ENCODE measurements around the gene ISCA1.

The ISCA1 gene

DNA sequence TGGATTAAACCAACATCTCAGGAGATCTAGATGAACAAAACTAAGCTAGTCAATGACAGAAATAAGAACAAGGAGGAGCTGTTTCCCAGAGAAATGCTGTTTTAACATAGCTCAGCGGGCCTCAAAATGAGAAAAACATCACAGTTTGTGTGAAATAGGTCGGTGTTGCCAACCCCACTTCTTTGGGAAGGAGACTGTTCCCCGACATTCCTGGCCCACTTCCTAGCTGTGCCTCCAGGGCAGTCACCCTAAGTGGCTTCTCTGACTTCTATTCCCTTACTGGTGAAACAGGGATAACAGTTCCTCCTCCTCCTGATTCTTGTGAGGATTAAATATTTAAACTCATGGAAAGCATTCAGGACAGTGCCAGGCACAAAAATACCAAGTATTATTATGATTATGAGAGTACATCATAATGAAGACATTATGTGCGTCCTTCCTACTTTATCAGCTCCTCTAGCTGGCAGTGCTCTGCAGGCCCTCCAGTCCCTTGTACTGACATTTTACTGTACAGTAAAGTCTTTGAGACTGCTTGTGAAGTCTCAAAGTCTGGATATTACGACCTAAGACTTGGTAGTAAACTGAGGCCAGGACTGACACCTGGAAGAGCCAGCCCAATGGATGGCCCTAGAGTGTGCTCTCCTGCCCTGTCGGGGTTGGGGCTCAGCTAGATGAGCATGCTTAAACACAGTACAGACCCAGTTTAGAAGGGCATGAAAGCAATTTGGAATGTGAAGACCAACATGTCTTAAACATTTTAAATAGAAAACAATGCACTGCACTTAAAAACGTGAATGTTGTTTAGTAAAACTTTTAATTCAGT is 7.3 kb downstream of the ISCA1 start:
- TF ChIP-seq, protein P1, sequence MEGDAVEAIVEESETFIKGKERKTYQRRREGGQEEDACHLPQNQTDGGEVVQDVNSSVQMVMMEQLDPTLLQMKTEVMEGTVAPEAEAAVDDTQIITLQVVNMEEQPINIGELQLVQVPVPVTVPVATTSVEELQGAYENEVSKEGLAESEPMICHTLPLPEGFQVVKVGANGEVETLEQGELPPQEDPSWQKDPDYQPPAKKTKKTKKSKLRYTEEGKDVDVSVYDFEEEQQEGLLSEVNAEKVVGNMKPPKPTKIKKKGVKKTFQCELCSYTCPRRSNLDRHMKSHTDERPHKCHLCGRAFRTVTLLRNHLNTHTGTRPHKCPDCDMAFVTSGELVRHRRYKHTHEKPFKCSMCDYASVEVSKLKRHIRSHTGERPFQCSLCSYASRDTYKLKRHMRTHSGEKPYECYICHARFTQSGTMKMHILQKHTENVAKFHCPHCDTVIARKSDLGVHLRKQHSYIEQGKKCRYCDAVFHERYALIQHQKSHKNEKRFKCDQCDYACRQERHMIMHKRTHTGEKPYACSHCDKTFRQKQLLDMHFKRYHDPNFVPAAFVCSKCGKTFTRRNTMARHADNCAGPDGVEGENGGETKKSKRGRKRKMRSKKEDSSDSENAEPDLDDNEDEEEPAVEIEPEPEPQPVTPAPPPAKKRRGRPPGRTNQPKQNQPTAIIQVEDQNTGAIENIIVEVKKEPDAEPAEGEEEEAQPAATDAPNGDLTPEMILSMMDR (IDR thresholded peaks at IDR 0.05; ENCODE audit: extremely low read depth, missing control alignments): no peak
- no peak for DNase-seq (ENCODE audit: low spot score)

DNA sequence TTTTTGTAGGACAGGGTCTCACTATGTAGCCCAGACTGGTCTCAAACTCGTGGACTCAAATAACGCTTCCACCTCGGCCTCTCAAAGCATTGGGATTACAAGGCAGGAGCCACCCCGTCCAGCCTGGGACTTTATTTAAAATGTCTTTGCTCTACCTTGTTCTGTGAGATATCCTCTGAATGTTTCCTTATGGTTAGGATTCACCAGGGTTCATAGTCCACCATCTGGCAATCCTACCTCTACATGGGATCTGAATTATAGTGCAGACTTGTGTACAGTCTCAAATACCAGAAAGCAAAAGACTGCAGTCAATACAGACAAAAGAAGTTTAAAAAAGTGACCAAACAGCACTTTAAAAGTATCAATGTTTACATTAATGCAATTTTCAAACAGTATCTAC is 10.1 kb downstream of the ISCA1 start:
- DNase-seq (ENCODE audit: low spot score): no peak
- TF ChIP-seq, protein P1 (IDR thresholded peaks at IDR 0.05; ENCODE audit: extremely low read depth, missing control alignments): no peak

DNA sequence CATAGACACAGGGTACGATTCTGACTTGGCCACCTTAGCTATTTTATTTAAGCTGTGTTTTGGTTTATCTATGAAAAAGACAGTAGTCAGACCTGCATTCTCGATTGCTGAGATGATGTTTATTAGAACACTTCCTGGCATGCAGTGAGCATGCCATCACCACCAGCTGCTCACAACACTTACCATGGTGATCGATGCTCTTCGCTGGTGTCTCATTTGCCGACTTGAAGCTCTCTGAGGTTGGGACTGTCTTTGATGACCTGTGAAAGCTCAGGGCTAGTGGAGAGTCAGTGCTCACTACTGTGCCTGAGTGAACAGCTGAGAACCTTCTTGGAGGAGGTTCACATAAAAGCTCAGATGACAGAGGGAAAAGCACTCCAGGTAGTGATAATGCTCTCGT is 18.5 kb downstream of the ISCA1 start:
- TF ChIP-seq, protein P1 (IDR thresholded peaks at IDR 0.05; ENCODE audit: extremely low read depth, missing control alignments): no peak
- no peak for DNase-seq (ENCODE audit: low spot score)

GRCh38 chr9:86262492-86262891 is 19.8 kb downstream of the ISCA1 start:
- DNase-seq (ENCODE audit: low spot score): no peak
- TF ChIP-seq, protein P1 (IDR thresholded peaks at IDR 0.05; ENCODE audit: extremely low read depth, missing control alignments): no peak

DNA sequence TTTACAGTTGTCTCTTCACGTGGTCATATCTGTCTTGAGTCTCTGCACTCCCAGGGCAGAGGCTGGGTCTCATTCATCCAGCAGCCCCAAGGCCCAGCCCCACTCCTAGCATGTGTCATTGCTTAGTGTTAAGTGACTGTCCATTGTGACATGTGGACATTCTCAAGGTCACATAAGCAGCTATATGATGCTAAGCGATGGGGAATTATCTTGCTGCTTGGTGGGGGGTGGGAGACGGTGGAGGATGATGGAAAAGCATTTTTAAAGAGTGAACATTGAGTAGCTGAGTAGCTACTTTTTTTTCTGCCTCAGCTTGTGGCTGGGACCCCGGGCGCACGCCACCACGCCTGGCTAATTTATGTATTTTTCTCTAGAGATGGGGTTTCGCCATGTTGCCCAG is 22.8 kb downstream of the ISCA1 start, which contains the start of gene C9orf153:
TSS of gene C9orf153 (minus strand) at position 101 of the 400 bp plus-strand sequence. CDS start 30,054 bp downstream, outside the sequence.
- no peak for DNase-seq (ENCODE audit: low spot score)
- TF ChIP-seq, protein P1 (IDR thresholded peaks at IDR 0.05; ENCODE audit: extremely low read depth, missing control alignments): no peak

DNA sequence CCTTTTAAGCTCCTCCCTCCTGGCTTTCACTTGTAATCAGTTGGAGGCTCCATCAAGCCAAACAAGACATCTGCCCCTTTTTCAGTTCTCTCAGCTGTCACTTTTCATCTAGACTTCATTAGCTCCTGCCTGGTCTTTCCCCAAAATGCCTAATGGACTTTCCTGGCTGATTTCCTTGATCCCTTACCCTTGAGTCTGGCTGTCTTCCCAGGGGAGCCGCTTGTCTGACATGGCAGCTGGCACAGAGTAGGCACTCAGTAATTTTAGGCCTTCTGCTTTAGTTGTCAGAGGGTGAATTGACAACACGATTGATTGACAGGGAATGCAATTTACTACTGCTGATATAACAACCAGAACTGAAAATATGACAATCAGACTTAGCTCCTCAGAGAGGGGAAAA is 24.9 kb downstream of the ISCA1 start:
- DNase-seq (ENCODE audit: low spot score): no peak
- TF ChIP-seq, protein P1 (IDR thresholded peaks at IDR 0.05; ENCODE audit: extremely low read depth, missing control alignments): no peak

DNA sequence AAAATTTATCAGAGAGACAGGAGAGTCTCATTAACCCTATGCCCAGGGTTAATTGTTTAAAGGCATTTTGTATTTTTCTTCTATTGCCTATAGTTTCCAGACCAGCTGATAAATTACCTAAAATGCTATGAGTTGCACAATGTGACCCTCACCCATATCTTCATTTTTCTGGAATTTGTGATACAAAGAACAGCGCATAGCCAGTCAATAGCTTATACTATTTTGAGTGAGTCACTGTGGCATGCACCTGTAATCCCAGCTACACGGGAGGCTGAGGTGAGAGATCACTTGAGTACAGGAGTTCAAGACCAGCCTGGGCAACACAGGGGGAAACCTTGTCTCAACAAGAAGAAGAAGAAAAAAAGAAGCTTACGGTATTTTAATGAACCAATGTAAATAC is 25.7 kb downstream of the ISCA1 start:
- TF ChIP-seq, protein P1 (IDR thresholded peaks at IDR 0.05; ENCODE audit: extremely low read depth, missing control alignments): no peak
- DNase-seq (ENCODE audit: low spot score): no peak

Data from GM20000 (cell line).